MV-4-11 (cell line): ENCODE results near the gene GABARAPL1.

Experiments
- DNase-seq: peaks from one replicate; lab custom pipeline; 2025; lab: John Stamatoyannopoulos, UW

The GABARAPL1 gene

GRCh38 chr12:10234562-10234961 lies 21.9 kb downstream of the GABARAPL1 start:
- no peak for DNase-seq

- DNase-seq: peak; percentile 29
These were observed 23.3 kb downstream of the GABARAPL1 start for GRCh38 chr12:10235761-10236631.

GRCh38 chr12:10236720-10237119 lies 24.0 kb downstream of the GABARAPL1 start:
- no peak for DNase-seq

GRCh38 chr12:10238526-10238925 lies 25.8 kb downstream of the GABARAPL1 start:
- DNase-seq: no peak

- no peak for DNase-seq
These were observed 28.6 kb downstream of the GABARAPL1 start for GRCh38 chr12:10241290-10241689.

DNA sequence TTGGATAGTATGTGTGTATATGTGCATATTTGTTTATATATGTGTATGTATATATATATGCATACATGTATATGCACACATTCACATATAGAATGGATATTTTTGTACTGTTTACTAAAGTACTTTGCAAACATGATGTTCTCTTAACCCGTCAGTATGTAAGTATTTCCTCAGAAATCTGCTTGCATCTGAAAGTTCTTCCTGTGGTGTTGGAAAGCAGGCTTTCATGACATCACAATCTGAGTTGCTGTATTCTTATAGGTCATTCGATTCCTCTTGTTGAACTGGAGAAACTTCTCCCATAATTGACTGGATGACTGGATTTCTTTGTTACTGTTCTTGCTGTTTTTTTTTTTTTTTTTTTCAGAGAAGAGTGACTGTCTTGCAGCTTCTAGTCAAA lies 29.1 kb downstream of the GABARAPL1 start:
- no peak for DNase-seq

DNA sequence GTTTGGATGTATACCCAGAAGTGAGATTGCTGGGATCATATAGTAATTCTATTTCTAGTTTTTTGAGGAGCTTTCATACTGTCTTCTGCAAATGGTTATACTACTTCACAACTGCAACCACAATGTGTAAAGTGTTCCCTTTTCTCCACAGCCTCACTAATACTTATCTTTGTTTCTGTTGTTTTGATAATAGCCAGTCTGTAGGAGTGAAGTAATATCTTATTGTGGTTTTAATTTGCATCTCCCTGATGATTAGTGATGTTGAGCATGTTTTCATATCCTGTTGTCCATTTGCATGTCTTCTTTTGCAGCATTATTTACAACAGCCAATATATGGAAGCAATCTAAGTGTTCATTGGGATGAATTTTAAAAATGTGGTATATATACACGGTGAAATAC lies 29.9 kb downstream of the GABARAPL1 start:
- DNase-seq: peak; percentile 43

DNA sequence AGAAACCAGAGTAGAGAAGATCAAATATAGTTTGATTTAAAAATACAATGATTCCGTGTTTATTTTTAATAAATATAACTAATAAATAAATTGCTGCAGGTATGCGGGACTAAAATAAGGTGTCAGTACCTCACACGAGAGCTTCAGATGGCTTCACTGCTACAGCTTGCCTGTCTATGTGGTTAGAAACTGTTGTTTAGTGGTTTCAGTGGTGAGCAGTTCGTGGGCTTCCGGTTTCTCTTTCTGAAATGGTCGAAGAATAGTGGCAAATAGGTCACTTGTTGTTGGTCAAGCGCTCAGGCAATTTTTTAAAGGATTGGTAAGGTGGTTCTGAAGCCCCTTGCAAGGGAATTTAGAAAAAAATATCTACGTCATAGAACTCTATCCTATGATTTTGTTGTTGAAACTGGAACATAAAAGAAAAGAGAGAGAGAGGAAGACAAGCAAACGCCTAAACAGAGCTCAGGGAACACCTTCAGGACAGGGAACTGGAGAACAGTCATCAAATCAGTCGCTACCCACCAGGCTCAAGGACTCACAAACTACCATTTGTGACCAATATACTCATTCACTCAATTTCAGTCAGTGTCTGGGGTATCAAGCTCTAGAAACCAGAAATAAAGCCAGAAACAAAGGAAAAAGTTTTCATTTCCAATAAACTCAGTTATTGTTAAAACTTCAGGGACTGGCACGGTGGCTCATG lies 31.3 kb downstream of the GABARAPL1 start:
- DNase-seq: peak; percentile 76

GRCh38 chr12:10247436-10248058 lies 34.9 kb downstream of the GABARAPL1 start:
- DNase-seq: peak; percentile 49

DNA sequence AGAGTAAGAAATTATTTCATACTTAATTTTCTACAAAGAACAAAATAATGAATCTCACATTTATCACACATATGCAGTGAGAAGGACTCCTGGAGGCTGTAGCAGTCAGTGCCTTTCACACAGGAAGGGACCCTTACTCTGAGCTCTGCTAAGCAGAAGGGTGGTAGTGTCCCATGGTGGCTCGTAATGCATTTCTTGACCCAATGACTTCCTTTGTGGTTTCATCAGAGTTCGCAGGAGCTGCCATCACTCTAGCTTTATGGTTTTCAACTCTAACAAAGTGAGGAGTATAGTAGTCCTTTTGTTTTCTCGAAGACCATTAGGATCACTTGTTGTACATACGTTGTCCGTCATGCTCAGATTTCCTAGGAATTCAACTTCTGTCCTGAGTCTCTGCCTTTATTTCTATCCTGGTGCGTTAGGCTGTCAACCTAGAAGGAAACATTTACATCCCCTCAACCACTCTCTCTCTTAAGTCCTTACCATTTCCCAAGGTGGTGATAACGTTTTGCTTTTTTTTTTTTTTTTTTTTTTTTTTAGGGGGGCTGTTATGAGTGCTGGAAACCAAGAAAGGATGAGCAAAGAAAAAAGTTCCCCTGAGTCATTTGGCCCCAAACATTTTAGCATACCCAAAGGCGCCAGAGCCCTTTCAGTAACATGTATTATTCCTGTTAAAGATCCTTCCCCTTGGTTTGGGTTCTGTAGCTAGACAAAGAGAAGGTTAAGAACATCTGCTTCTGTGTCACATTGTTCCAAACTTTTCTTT lies 37.2 kb downstream of the GABARAPL1 start:
- peak; percentile 18 for DNase-seq

DNA sequence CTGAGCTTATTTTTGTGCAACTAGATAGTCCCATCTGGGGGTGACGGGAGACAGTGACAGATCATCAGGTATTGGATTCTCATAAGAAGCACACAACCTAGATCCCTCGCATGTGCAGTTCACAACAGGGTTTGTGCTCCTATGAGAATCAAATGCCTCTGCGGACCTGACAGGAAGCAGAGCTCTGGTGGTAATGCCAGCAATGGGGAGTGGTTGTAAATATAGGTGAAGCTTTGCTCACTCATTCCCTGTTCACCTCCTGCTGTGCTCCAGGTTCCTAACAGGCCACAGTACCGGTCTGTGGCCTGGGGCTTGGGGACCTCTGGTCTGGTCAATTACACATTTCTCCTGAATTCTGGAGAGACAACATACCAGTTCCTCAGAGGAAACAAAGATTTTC lies 39.0 kb downstream of the GABARAPL1 start:
- no peak for DNase-seq

- no peak for DNase-seq
These were observed 39.5 kb downstream of the GABARAPL1 start for GRCh38 chr12:10252201-10252600.

- no peak for DNase-seq
These were observed 43.4 kb downstream of the GABARAPL1 start for GRCh38 chr12:10256064-10256463.

GRCh38 chr12:10260927-10261326 lies 48.2 kb downstream of the GABARAPL1 start:
- DNase-seq: no peak

GRCh38 chr12:10268037-10268436 lies 55.4 kb downstream of the GABARAPL1 start:
- no peak for DNase-seq

DNA sequence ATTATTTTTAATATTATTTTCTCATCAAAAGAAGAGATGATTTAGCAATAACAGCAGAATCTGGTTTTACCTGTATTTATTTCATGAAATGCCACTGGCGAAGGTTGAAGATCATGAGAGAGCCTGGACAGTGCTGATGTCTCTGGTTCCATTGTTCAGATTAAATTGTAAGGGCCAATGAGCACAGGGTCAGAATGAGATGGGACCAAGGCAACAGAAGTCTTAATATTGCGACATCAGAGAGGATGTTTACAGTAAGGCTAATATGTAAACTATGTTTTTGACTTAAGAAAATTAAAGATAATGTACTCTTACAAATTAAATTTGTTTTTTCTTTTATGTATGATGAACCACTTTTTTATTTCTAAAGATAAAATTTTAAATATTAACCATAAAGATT lies 59.8 kb downstream of the GABARAPL1 start:
- DNase-seq: no peak
